ENCODE data around the gene GLYAT. TPM values are rescaled to one million over a fixed set of nuclear protein-coding genes. Genes with fewer than 3 reads are reported as not detected.
"Not testable (repeated sequence)": the region's sequence is repeated elsewhere in the genome, so short reads cannot be mapped to it uniquely, and the experiment has no call there.

Gene GLYAT
- total RNA-seq, 1 experiment from 2014 or later: not detected

- not testable (repeated sequence) for DNase-seq (ENCODE audit: low spot score)
Observed at GRCh38 chr11:58677536-58677935, 54.2 kb downstream of the GLYAT start.

GRCh38 chr11:58676563-58677135, 55.1 kb downstream of the GLYAT start:
- DNase-seq (ENCODE audit: low spot score): no peak

GRCh38 chr11:58675334-58676155, 56.2 kb downstream of the GLYAT start:
- DNase-seq (ENCODE audit: low spot score): peak; percentile 31

GRCh38 chr11:58674609-58675008, 57.1 kb downstream of the GLYAT start:
- no peak for DNase-seq (ENCODE audit: low spot score)

GRCh38 chr11:58671983-58672633, 59.6 kb downstream of the GLYAT start:
- no peak for DNase-seq (ENCODE audit: low spot score)

GRCh38 chr11:58659910-58660570, 71.7 kb downstream of the GLYAT start:
- DNase-seq (ENCODE audit: low spot score): no peak

GRCh38 chr11:58659404-58659803, 72.3 kb downstream of the GLYAT start:
- no peak for DNase-seq (ENCODE audit: low spot score)

Other genes starting within 250 kb of the GLYAT start
- not detected in 2 replicates for gene OR5B21, start 223.8 kb downstream of the GLYAT start, total RNA-seq (2014; rRNA removed; shearing (Covaris generic))
- gene LPXN, start 156.1 kb downstream of the GLYAT start, total RNA-seq (2014; rRNA removed; shearing (Covaris generic)): 0.84 and 1.8 TPM in 2 replicates
- 49.2 and 60.5 TPM in 2 replicates for gene ZFP91, start 152.9 kb downstream of the GLYAT start, total RNA-seq (2014; rRNA removed; shearing (Covaris generic))
- 0.07 and 0.41 TPM in 2 replicates for gene CNTF, start 109.3 kb downstream of the GLYAT start, total RNA-seq (2014; rRNA removed; shearing (Covaris generic))
- 0.14 TPM in 1 of 2 replicates, not detected in the other for gene GLYATL2, start 112.8 kb upstream of the GLYAT start, total RNA-seq (2014; rRNA removed; shearing (Covaris generic))
- gene GLYATL1, start 207.5 kb upstream of the GLYAT start, total RNA-seq (2014; rRNA removed; shearing (Covaris generic)): not detected in 2 replicates